ENCODE measurements around the gene BMF.

The BMF gene

GRCh38 chr15:40092979-40093869, 15.5 kb downstream of the BMF start:
- Histone ChIP-seq H3K4me1 (ENCODE audit: control insufficient read depth, insufficient read depth, low read length, unreplicated experiment) (peaks cover 28% of the 10 kb centered on the region), H3K27ac (ENCODE audit: low read depth, low read length) (no peak overlapping the region), H3K4me3 (ENCODE audit: low read depth, low read length) (no peak overlapping the region), H3K27me3 (ENCODE audit: insufficient read depth, low read length) (no peaks in the 10 kb centered on the region), H3K36me3 (ENCODE audit: insufficient read depth, low read length) (no peaks in the 10 kb centered on the region), H3K79me2 (ENCODE audit: control insufficient read depth, insufficient read depth, low read length, unreplicated experiment) (no peaks in the 10 kb centered on the region), H2AFZ (ENCODE audit: low read length, unreplicated experiment) (no peak overlapping the region)

GRCh38 chr15:40092256-40092978, 16.3 kb downstream of the BMF start:
- Histone ChIP-seq H3K4me1 (ENCODE audit: control insufficient read depth, insufficient read depth, low read length, unreplicated experiment) (peaks cover 23% of the 10 kb centered on the region), H3K36me3 (ENCODE audit: insufficient read depth, low read length) (no peaks in the 10 kb centered on the region), H3K27me3 (ENCODE audit: insufficient read depth, low read length) (no peaks in the 10 kb centered on the region), H3K27ac (ENCODE audit: low read depth, low read length) (no peak overlapping the region), H3K79me2 (ENCODE audit: control insufficient read depth, insufficient read depth, low read length, unreplicated experiment) (no peaks in the 10 kb centered on the region), H3K4me3 (ENCODE audit: low read depth, low read length) (no peak overlapping the region), H2AFZ (ENCODE audit: low read length, unreplicated experiment) (no peak overlapping the region)

- H3K27me3 ChIP-seq (ENCODE audit: insufficient read depth, low read length) = no peaks in the 10 kb centered on the region
- H3K27ac ChIP-seq (ENCODE audit: low read depth, low read length) = no peak overlapping the region
- H3K79me2 ChIP-seq (ENCODE audit: control insufficient read depth, insufficient read depth, low read length, unreplicated experiment) = no peaks in the 10 kb centered on the region
- no peak overlapping the region for H2AFZ ChIP-seq (ENCODE audit: low read length, unreplicated experiment)
- H3K4me1 ChIP-seq (ENCODE audit: control insufficient read depth, insufficient read depth, low read length, unreplicated experiment) = peaks cover 23% of the 10 kb centered on the region
- no peak overlapping the region for H3K4me3 ChIP-seq (ENCODE audit: low read depth, low read length)
- H3K36me3 ChIP-seq (ENCODE audit: insufficient read depth, low read length) = no peaks in the 10 kb centered on the region
These were observed 16.8 kb downstream of the BMF start for GRCh38 chr15:40091861-40092255.

- Histone ChIP-seq H3K27ac (ENCODE audit: low read depth, low read length) (no peak overlapping the region), H3K36me3 (ENCODE audit: insufficient read depth, low read length) (no peaks in the 10 kb centered on the region), H3K79me2 (ENCODE audit: control insufficient read depth, insufficient read depth, low read length, unreplicated experiment) (no peaks in the 10 kb centered on the region), H3K4me1 (ENCODE audit: control insufficient read depth, insufficient read depth, low read length, unreplicated experiment) (peaks cover 23% of the 10 kb centered on the region), H3K27me3 (ENCODE audit: insufficient read depth, low read length) (no peaks in the 10 kb centered on the region), H2AFZ (ENCODE audit: low read length, unreplicated experiment) (no peak overlapping the region), H3K4me3 (ENCODE audit: low read depth, low read length) (no peak overlapping the region)
These were observed 17.8 kb downstream of the BMF start for GRCh38 chr15:40090774-40091455.

GRCh38 chr15:40088929-40089755, 19.5 kb downstream of the BMF start:
- Histone ChIP-seq H3K36me3 (ENCODE audit: insufficient read depth, low read length) (no peaks in the 10 kb centered on the region), H3K79me2 (ENCODE audit: control insufficient read depth, insufficient read depth, low read length, unreplicated experiment) (no peaks in the 10 kb centered on the region), H3K4me1 (ENCODE audit: control insufficient read depth, insufficient read depth, low read length, unreplicated experiment) (peaks cover 23% of the 10 kb centered on the region), H3K4me3 (ENCODE audit: low read depth, low read length) (no peak overlapping the region), H3K27me3 (ENCODE audit: insufficient read depth, low read length) (no peaks in the 10 kb centered on the region), H2AFZ (ENCODE audit: low read length, unreplicated experiment) (no peak overlapping the region), H3K27ac (ENCODE audit: low read depth, low read length) (no peak overlapping the region; the same call in 1 of the 2 replicates)

GRCh38 chr15:40087991-40088928, 20.4 kb downstream of the BMF start:
- Histone ChIP-seq H3K79me2 (ENCODE audit: control insufficient read depth, insufficient read depth, low read length, unreplicated experiment) (no peaks in the 10 kb centered on the region), H3K36me3 (ENCODE audit: insufficient read depth, low read length) (no peaks in the 10 kb centered on the region), H3K4me3 (ENCODE audit: low read depth, low read length) (no peak overlapping the region), H2AFZ (ENCODE audit: low read length, unreplicated experiment) (no peak overlapping the region), H3K4me1 (ENCODE audit: control insufficient read depth, insufficient read depth, low read length, unreplicated experiment) (peaks cover 26% of the 10 kb centered on the region), H3K27me3 (ENCODE audit: insufficient read depth, low read length) (no peaks in the 10 kb centered on the region), H3K27ac (ENCODE audit: low read depth, low read length) (no peak overlapping the region; the same call in 1 of the 2 replicates)

- no peak overlapping the region for H2AFZ ChIP-seq (ENCODE audit: low read length, unreplicated experiment)
- no peaks in the 10 kb centered on the region for H3K79me2 ChIP-seq (ENCODE audit: control insufficient read depth, insufficient read depth, low read length, unreplicated experiment)
- no peak overlapping the region for H3K27ac ChIP-seq (ENCODE audit: low read depth, low read length)
- no peaks in the 10 kb centered on the region for H3K36me3 ChIP-seq (ENCODE audit: insufficient read depth, low read length)
- H3K4me3 ChIP-seq (ENCODE audit: low read depth, low read length) = no peak overlapping the region
- no peaks in the 10 kb centered on the region for H3K27me3 ChIP-seq (ENCODE audit: insufficient read depth, low read length)
- peaks cover 23% of the 10 kb centered on the region for H3K4me1 ChIP-seq (ENCODE audit: control insufficient read depth, insufficient read depth, low read length, unreplicated experiment)
These were observed 21.4 kb downstream of the BMF start for GRCh38 chr15:40087068-40087810.

GRCh38 chr15:40085266-40085665, 23.4 kb downstream of the BMF start:
- H3K27ac ChIP-seq (ENCODE audit: low read depth, low read length) = no peak overlapping the region

GRCh38 chr15:40084650-40085049, 24.0 kb downstream of the BMF start:
- Histone ChIP-seq H2AFZ (ENCODE audit: low read length, unreplicated experiment) (no peak overlapping the region), H3K4me1 (ENCODE audit: control insufficient read depth, insufficient read depth, low read length, unreplicated experiment) (peaks cover 41% of the 10 kb centered on the region), H3K79me2 (ENCODE audit: control insufficient read depth, insufficient read depth, low read length, unreplicated experiment) (no peaks in the 10 kb centered on the region), H3K4me3 (ENCODE audit: low read depth, low read length) (no peak overlapping the region), H3K36me3 (ENCODE audit: insufficient read depth, low read length) (no peaks in the 10 kb centered on the region), H3K27me3 (ENCODE audit: insufficient read depth, low read length) (no peaks in the 10 kb centered on the region), H3K27ac (ENCODE audit: low read depth, low read length) (no peak overlapping the region)

More at GRCh38 chr15:40085266-40085665, 23.4 kb downstream of the BMF start:
- Histone ChIP-seq H3K4me1 (ENCODE audit: control insufficient read depth, insufficient read depth, low read length, unreplicated experiment) (peaks cover 38% of the 10 kb centered on the region), H3K4me3 (ENCODE audit: low read depth, low read length) (no peak overlapping the region), H3K79me2 (ENCODE audit: control insufficient read depth, insufficient read depth, low read length, unreplicated experiment) (no peaks in the 10 kb centered on the region), H2AFZ (ENCODE audit: low read length, unreplicated experiment) (no peak overlapping the region), H3K36me3 (ENCODE audit: insufficient read depth, low read length) (no peaks in the 10 kb centered on the region), H3K27me3 (ENCODE audit: insufficient read depth, low read length) (no peaks in the 10 kb centered on the region)
